Retinal pigment epithelial cell (primary cell): ENCODE measurements around the gene DRAM1.
A peak's percentile ranks its signal among the peaks of the same experiment; 100 is the strongest.

Source experiments
- DNase-seq: peaks from one replicate; pipeline ENCODE4 v3.0.0-alpha.2; 2010; ENCODE audit warnings: low read depth
- H3K4me3 ChIP-seq: 2 replicates; pipeline ENCODE4 v1.5.1; 2011; ENCODE audit warnings: mild to moderate bottlenecking, low read length, control low read depth, moderate library complexity
- CTCF ChIP-seq: conservative IDR thresholded peaks from 2 replicates; pipeline ENCODE4 v1.5.1; 2011; ENCODE audit warnings: low read depth, low read length, control low read depth, inconsistent platforms

Gene DRAM1

GRCh38 chr12:101876861-101877805 is at the start of gene DRAM1:
Gene DRAM1, plus strand, starts transcription at chr12:101877580. Its CDS starts 210 bp downstream, at chr12:101877790.
- H3K4me3 ChIP-seq, result peak within 1 kb of the TSS; percentile 79
- DNase-seq, result peak; percentile 42
- no peak for TF ChIP-seq CTCF

- no peak for TF ChIP-seq CTCF
- H3K4me3 ChIP-seq, result no peak overlapping the region
- no peak for DNase-seq
Observed at GRCh38 chr12:101828463-101829196, 48.8 kb upstream of the DRAM1 start.

GRCh38 chr12:101829639-101830366 is 47.6 kb upstream of the DRAM1 start:
- TF ChIP-seq CTCF, result no peak
- peak overlapping the region; percentile 89 for H3K4me3 ChIP-seq
- no peak for DNase-seq

- DNase-seq, result peak; percentile 66
- peak; percentile 58 for TF ChIP-seq CTCF
- peak within 1 kb of the TSS; percentile 89 for H3K4me3 ChIP-seq
Observed at GRCh38 chr12:101830367-101831325, 46.7 kb upstream of the DRAM1 start, which contains the start of gene GNPTAB. Gene GNPTAB, minus strand, starts transcription at chr12:101830959. Its CDS starts 284 bp downstream, at chr12:101830675.

GRCh38 chr12:101832030-101832429 is 45.4 kb upstream of the DRAM1 start:
- H3K4me3 ChIP-seq, result no peak overlapping the region
- no peak for TF ChIP-seq CTCF
- DNase-seq, result no peak
